Spleen (tissue), 7 donors: ENCODE data around the gene RNF166.

ENCODE experiments used
- POLR2A ChIP-seq, 3 donors: fragments of 450-650 bp; IDR thresholded peaks; one replicate each; pipeline ENCODE4 v1.5.1; 2017; ENCODE audit warnings: antibody characterized with exemption in 3 of 3, mild to moderate bottlenecking in 1 of 3
- POLR2AphosphoS5 ChIP-seq, 3 donors: sonication (generic); formaldehyde crosslinking; IDR thresholded peaks; one replicate each; pipeline ENCODE4 v1.5.1; 2017; ENCODE audit warnings: antibody characterized with exemption in 3 of 3
- TF ChIP-seq, protein P1 (sequence below), 11 experiments: fragments of 200-600 bp in 7 of 11; fragments of 450-650 bp in 4 of 11; sonication (generic) in 4 of 11; IDR thresholded peaks in 8 of 11; conservative IDR thresholded peaks in 3 of 11; 1 replicate in 7 of 11; 2 replicates in 4 of 11; pipeline versions ENCODE4 v1.4.0 to v1.8.0; 2016 to 2021; ENCODE audit warnings: antibody characterized with exemption in 11 of 11, inconsistent platforms in 4 of 11, mild to moderate bottlenecking in 1 of 11
- donor health status: DM: no; HTN: no; CAD: no; lungs with moderate emphysema.
- donor health status: DM: no; HTN: no; CAD: no.
- donor health status: DM: no; HTN: no; CAD: no.

- TF ChIP-seq, protein P1, sequence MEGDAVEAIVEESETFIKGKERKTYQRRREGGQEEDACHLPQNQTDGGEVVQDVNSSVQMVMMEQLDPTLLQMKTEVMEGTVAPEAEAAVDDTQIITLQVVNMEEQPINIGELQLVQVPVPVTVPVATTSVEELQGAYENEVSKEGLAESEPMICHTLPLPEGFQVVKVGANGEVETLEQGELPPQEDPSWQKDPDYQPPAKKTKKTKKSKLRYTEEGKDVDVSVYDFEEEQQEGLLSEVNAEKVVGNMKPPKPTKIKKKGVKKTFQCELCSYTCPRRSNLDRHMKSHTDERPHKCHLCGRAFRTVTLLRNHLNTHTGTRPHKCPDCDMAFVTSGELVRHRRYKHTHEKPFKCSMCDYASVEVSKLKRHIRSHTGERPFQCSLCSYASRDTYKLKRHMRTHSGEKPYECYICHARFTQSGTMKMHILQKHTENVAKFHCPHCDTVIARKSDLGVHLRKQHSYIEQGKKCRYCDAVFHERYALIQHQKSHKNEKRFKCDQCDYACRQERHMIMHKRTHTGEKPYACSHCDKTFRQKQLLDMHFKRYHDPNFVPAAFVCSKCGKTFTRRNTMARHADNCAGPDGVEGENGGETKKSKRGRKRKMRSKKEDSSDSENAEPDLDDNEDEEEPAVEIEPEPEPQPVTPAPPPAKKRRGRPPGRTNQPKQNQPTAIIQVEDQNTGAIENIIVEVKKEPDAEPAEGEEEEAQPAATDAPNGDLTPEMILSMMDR (IDR thresholded peaks at IDR 0.05 in 8 of 11, conservative IDR thresholded peaks at IDR 0.05 in 3 of 11) = no peak
- TF ChIP-seq POLR2A (IDR thresholded peaks at IDR 0.05) = no peak
- TF ChIP-seq POLR2AphosphoS5 (IDR thresholded peaks at IDR 0.05) = no peak
Measured at GRCh38 chr16:88684569-88685155, 21.5 kb downstream of the RNF166 start.
